ENCODE data around the gene SPATA24.
"Not testable (repeated sequence)": the region's sequence is repeated elsewhere in the genome, so short reads cannot be mapped to it uniquely, and the experiment has no call there.

The SPATA24 gene

GRCh38 chr5:139394123-139394653 lies 9.7 kb downstream of the SPATA24 start:
- no peak for FAIRE-seq

- no peak for FAIRE-seq
Observed at GRCh38 chr5:139393497-139394122, 10.3 kb downstream of the SPATA24 start.

- no peak for FAIRE-seq
Observed at GRCh38 chr5:139392678-139393496, 11.0 kb downstream of the SPATA24 start.

GRCh38 chr5:139392324-139392677 lies 11.6 kb downstream of the SPATA24 start:
- FAIRE-seq: no peak

- FAIRE-seq: no peak
Observed at GRCh38 chr5:139391570-139392323, 12.1 kb downstream of the SPATA24 start.

- no peak for FAIRE-seq
Observed at GRCh38 chr5:139390639-139391569, 13.0 kb downstream of the SPATA24 start.

GRCh38 chr5:139389701-139390638 lies 13.9 kb downstream of the SPATA24 start, which contains the start of gene MZB1:
MZB1 (minus strand) TSS chr5:139389913; CDS start chr5:139389856, 57 bp downstream.
- FAIRE-seq: no peak

GRCh38 chr5:139388198-139388821 lies 15.6 kb downstream of the SPATA24 start:
- no peak for FAIRE-seq

GRCh38 chr5:139387611-139388197 lies 16.2 kb downstream of the SPATA24 start:
- no peak for FAIRE-seq

GRCh38 chr5:139386956-139387355 lies 16.9 kb downstream of the SPATA24 start:
- not testable (repeated sequence) for FAIRE-seq

GRCh38 chr5:139386050-139386438 lies 17.8 kb downstream of the SPATA24 start:
- no peak for FAIRE-seq

GRCh38 chr5:139385061-139386049 lies 18.5 kb downstream of the SPATA24 start:
- no peak for FAIRE-seq

GRCh38 chr5:139384591-139385051 lies 19.3 kb downstream of the SPATA24 start:
- no peak for FAIRE-seq

- FAIRE-seq: no peak
Observed at GRCh38 chr5:139383993-139384590, 19.8 kb downstream of the SPATA24 start.

GRCh38 chr5:139383275-139383992 lies 20.5 kb downstream of the SPATA24 start, which contains the start of gene SLC23A1:
SLC23A1 (minus strand) TSS chr5:139383297; CDS start chr5:139383253, 44 bp downstream.
- no peak for FAIRE-seq

- no peak for FAIRE-seq
Observed at GRCh38 chr5:139382807-139383206, 21.1 kb downstream of the SPATA24 start.
